Mucosa of descending colon (tissue), 3 donors: ENCODE data around the gene PREPL. TPM values are rescaled to one million over a fixed set of nuclear protein-coding genes. Genes with fewer than 3 reads are reported as not detected.

ENCODE experiments used
- ATAC-seq: fragments of 200-7000 bp; cut with Tn5 transposase; one replicate; pipeline ENCODE4 v1.9.1; 2020; ENCODE audit warnings: mild to moderate bottlenecking, moderate library complexity
- DNase-seq, 3 donors: peaks; one replicate each; pipeline ENCODE4 v3.0.0-alpha.2; 2020
- H3K36me3 ChIP-seq: fragments of 200-600 bp; one replicate; pipeline ENCODE4 v1.8.0; 2021; ENCODE audit warnings: low read depth, mild to moderate bottlenecking
- H3K4me1 ChIP-seq: fragments of 200-600 bp; one replicate; pipeline ENCODE4 v1.8.0; 2021; ENCODE audit warnings: low read depth, mild to moderate bottlenecking
- H3K4me3 ChIP-seq: fragments of 200-600 bp; one replicate; pipeline ENCODE4 v1.8.0; 2021; ENCODE audit warnings: mild to moderate bottlenecking
- H3K9me3 ChIP-seq: fragments of 200-600 bp; one replicate; pipeline ENCODE4 v1.8.0; 2021; ENCODE audit warnings: mild to moderate bottlenecking
- CTCF ChIP-seq: fragments of 200-600 bp; IDR thresholded peaks from one replicate; pipeline ENCODE4 v1.8.0; 2022; ENCODE audit warnings: antibody characterized with exemption, mild to moderate bottlenecking
- intact Hi-C, 2 donors: fragments of 100-400 bp; cut with DNase I in 1 of 2; cut with micrococcal nuclease in 1 of 2; formaldehyde crosslinking; loops; one replicate each; pipeline versions ENCODE4 v1.11.0 to v1.11.1; 2022; cut with DNase I, micrococcal nuclease
- total RNA-seq, 3 donors: library from RNA; stranded (reverse); fragmentation: NEBNext Ultra II Directional in 2 of 3; extraction: Animal tissue kit (Norgen Biotek cat#: 25700) in 2 of 3; gene quantifications; one replicate each; pipeline versions ENCODE4 v1.2.1 to v1.2.4, GENCODE V29; 2021 to 2023
- donor health status: DM: no; HTN: no; CAD: no; lungs with moderate emphysema.
- donor health status: DM: no; HTN: no; CAD: no.
- donor health status: DM: no; HTN: yes; CAD: no.

The PREPL gene
- total RNA-seq, 3 donors from 2014 or later = 32.5 to 48.7 (median 32.5) TPM

GRCh38 chr2:44358503-44358902 lies 2.8 kb downstream of the PREPL start:
- Histone ChIP-seq H3K4me1 (peaks cover 30% of the 10 kb centered on the region), H3K4me3 (no peak overlapping the region), H3K9me3 (no peaks in the 10 kb centered on the region), H3K36me3 (no peaks in the 10 kb centered on the region)
- TF ChIP-seq CTCF = no peak
- DNase-seq (peak in 2 of 3 donors; percentile 39 to 70), ATAC-seq (no peak)
- intact Hi-C loops = no loop called here

- H3K4me3 ChIP-seq = no peak overlapping the region
- no peaks in the 10 kb centered on the region for H3K9me3 ChIP-seq
- intact Hi-C loops = no loop called here
- TF ChIP-seq CTCF = no peak
- H3K36me3 ChIP-seq = no peaks in the 10 kb centered on the region
- DNase-seq (no peak), ATAC-seq (no peak)
- peaks cover 14% of the 10 kb centered on the region for H3K4me1 ChIP-seq
Measured at GRCh38 chr2:44354761-44355160, 6.5 kb downstream of the PREPL start.

- H3K4me1 ChIP-seq = no peaks in the 10 kb centered on the region
- H3K9me3 ChIP-seq = no peaks in the 10 kb centered on the region
- ATAC-seq (no peak), DNase-seq (no peak)
- intact Hi-C loops = no loop called here
- no peak for TF ChIP-seq CTCF
- no peak overlapping the region for H3K4me3 ChIP-seq
- H3K36me3 ChIP-seq = no peaks in the 10 kb centered on the region
Measured at GRCh38 chr2:44352510-44352909, 8.8 kb downstream of the PREPL start.

GRCh38 chr2:44351676-44352075 lies 9.6 kb downstream of the PREPL start:
- H3K9me3 ChIP-seq = no peaks in the 10 kb centered on the region
- no peaks in the 10 kb centered on the region for H3K4me1 ChIP-seq
- no peak for TF ChIP-seq CTCF
- H3K36me3 ChIP-seq = no peaks in the 10 kb centered on the region
- intact Hi-C loops = no loop called here
- DNase-seq = no peak
- no peak overlapping the region for H3K4me3 ChIP-seq
- ATAC-seq = no peak

- ATAC-seq (no peak), DNase-seq (no peak)
- Histone ChIP-seq H3K36me3 (no peaks in the 10 kb centered on the region), H3K9me3 (no peaks in the 10 kb centered on the region), H3K4me3 (no peak overlapping the region), H3K4me1 (no peaks in the 10 kb centered on the region)
- intact Hi-C loops = no loop called here
- TF ChIP-seq CTCF = no peak
Measured at GRCh38 chr2:44351088-44351487, 10.2 kb downstream of the PREPL start.

GRCh38 chr2:44349506-44349905 lies 11.8 kb downstream of the PREPL start:
- no peak for ATAC-seq
- intact Hi-C loops = no loop called here
- no peak for TF ChIP-seq CTCF

More at GRCh38 chr2:44349506-44349905, 11.8 kb downstream of the PREPL start:
- Histone ChIP-seq H3K4me3 (no peak overlapping the region), H3K36me3 (no peaks in the 10 kb centered on the region), H3K4me1 (no peaks in the 10 kb centered on the region), H3K9me3 (no peaks in the 10 kb centered on the region)
- DNase-seq = no peak
